ENCODE results near the gene SPOP.

The SPOP gene

GRCh38 chr17:49664706-49665211, 13.1 kb downstream of the SPOP start:
- no peak overlapping the region for H3K27ac ChIP-seq (ENCODE audit: extremely low read depth, low read depth, low read length)
- peaks cover 8% of the 10 kb centered on the region in 2 experiments; a peak in 2 of 3 replicates for H3K36me3 ChIP-seq (ENCODE audit: control insufficient read depth in 2 of 2, insufficient read depth in 1 of 2, low read length in 2 of 2)
- no peak overlapping the region for H3K4me3 ChIP-seq (ENCODE audit: low read depth, low read length)
- H3K4me1 ChIP-seq (ENCODE audit: control insufficient read depth, insufficient read depth, low read length), result peaks cover 8% of the 10 kb centered on the region
- TF ChIP-seq ZNF561 (tag by site-specific recombination; IDR thresholded peaks at IDR 0.05; ENCODE audit: borderline replicate concordance), result no peak
- TF ChIP-seq YY1 (tag by site-specific recombination; IDR thresholded peaks at IDR 0.05), result no peak
- TF ChIP-seq, protein P1, sequence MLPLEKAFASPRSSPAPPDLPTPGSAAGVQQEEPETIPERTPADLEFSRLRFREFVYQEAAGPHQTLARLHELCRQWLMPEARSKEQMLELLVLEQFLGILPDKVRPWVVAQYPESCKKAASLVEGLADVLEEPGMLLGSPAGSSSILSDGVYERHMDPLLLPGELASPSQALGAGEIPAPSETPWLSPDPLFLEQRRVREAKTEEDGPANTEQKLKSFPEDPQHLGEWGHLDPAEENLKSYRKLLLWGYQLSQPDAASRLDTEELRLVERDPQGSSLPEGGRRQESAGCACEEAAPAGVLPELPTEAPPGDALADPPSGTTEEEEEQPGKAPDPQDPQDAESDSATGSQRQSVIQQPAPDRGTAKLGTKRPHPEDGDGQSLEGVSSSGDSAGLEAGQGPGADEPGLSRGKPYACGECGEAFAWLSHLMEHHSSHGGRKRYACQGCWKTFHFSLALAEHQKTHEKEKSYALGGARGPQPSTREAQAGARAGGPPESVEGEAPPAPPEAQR (tag by site-specific recombination; IDR thresholded peaks at IDR 0.05), result no peak
- no peak for TF ChIP-seq ZNF292 (tag by site-specific recombination; IDR thresholded peaks at IDR 0.05; ENCODE audit: borderline replicate concordance, low read depth)
- TF ChIP-seq, protein P2, sequence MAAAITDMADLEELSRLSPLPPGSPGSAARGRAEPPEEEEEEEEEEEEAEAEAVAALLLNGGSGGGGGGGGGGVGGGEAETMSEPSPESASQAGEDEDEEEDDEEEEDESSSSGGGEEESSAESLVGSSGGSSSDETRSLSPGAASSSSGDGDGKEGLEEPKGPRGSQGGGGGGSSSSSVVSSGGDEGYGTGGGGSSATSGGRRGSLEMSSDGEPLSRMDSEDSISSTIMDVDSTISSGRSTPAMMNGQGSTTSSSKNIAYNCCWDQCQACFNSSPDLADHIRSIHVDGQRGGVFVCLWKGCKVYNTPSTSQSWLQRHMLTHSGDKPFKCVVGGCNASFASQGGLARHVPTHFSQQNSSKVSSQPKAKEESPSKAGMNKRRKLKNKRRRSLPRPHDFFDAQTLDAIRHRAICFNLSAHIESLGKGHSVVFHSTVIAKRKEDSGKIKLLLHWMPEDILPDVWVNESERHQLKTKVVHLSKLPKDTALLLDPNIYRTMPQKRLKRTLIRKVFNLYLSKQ (tag by site-specific recombination; IDR thresholded peaks at IDR 0.05; ENCODE audit: borderline replicate concordance), result no peak
- no peak for TF ChIP-seq ZNF19 (tag by site-specific recombination; IDR thresholded peaks at IDR 0.05; ENCODE audit: low read depth)
- no peak for TF ChIP-seq ZNF341 (tag by site-specific recombination; IDR thresholded peaks at IDR 0.05; ENCODE audit: low read depth)
- no peaks in the 10 kb centered on the region for H3K9me3 ChIP-seq (ENCODE audit: control insufficient read depth, insufficient read depth, low read depth, low read length)
- ChIA-PET CTCF (interaction anchor here (0.6 to 0.9 kb wide), 6 partner anchors 10 to 108 kb away, joined by 3 to 7 read pairs (median 3); no protein-coding TSS in a partner anchor), POLR2A (interaction anchor here (1.2 kb wide), 1 partner anchor 13 kb away, joined by 5 read pairs; the partner anchor contains the start of gene SPOP)

GRCh38 chr17:49659661-49660382, 18.1 kb downstream of the SPOP start:
- no peak overlapping the region for H3K4me3 ChIP-seq (ENCODE audit: low read depth, low read length)
- POLR2A ChIA-PET, result no interaction called here
- TF ChIP-seq ZNF548 (tag by site-specific recombination; IDR thresholded peaks at IDR 0.05) (no peak), ZNF2 (tag by site-specific recombination; IDR thresholded peaks at IDR 0.05) (no peak), GFI1B (tag by site-specific recombination; IDR thresholded peaks at IDR 0.05) (no peak), ZNF521 (tag by site-specific recombination; IDR thresholded peaks at IDR 0.05) (no peak)
- peaks cover 10% of the 10 kb centered on the region for H3K4me1 ChIP-seq (ENCODE audit: control insufficient read depth, insufficient read depth, low read length)
- no peaks in the 10 kb centered on the region for H3K9me3 ChIP-seq (ENCODE audit: control insufficient read depth, insufficient read depth, low read depth, low read length)
- no peak overlapping the region for H3K27ac ChIP-seq (ENCODE audit: extremely low read depth, low read depth, low read length)
- H3K36me3 ChIP-seq (ENCODE audit: control insufficient read depth in 2 of 2, insufficient read depth in 1 of 2, low read length in 2 of 2), result peaks cover 0 to 5% of the 10 kb centered on the region in 2 experiments; a peak in 2 of 3 replicates
- CTCF ChIA-PET, result interaction anchor here (1.0 to 1.3 kb wide), 2 partner anchors 36 to 42 kb away, joined by 3 to 4 read pairs; no protein-coding TSS in a partner anchor

DNA sequence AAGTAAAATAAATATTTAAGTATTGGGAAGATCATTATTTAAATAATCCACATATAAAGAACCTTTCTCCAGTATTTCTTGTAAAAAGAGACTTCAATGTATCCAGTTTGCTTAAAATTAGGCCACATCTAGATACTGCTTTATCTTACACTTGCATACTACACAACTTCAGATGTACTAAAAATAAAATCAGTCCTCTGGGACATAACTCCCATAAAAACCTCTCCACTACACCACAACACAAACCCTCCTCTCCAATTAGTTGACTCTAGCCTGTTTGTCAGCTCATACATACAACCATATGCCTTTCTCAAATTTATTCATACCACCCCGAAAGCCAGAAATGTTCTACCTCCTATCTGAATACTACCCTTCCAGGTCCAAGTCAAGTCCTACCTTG, 21.6 kb downstream of the SPOP start:
- Histone ChIP-seq H3K27ac (ENCODE audit: extremely low read depth, low read depth, low read length) (no peak overlapping the region), H3K9me3 (ENCODE audit: control insufficient read depth, insufficient read depth, low read depth, low read length) (no peaks in the 10 kb centered on the region), H3K4me3 (ENCODE audit: low read depth, low read length) (no peak overlapping the region), H3K36me3 (ENCODE audit: control insufficient read depth in 2 of 2, insufficient read depth in 1 of 2, low read length in 2 of 2) (peaks cover 0 to 5% of the 10 kb centered on the region in 2 experiments; a peak in 2 of 3 replicates), H3K4me1 (ENCODE audit: control insufficient read depth, insufficient read depth, low read length) (0 out of 2 replicates have a peak, but pooled peaks cover 2% of the 10 kb centered on the region)
- POLR2A ChIA-PET, result no interaction called here
- TF ChIP-seq WT1 (tag by site-specific recombination; IDR thresholded peaks at IDR 0.05) (0 out of 2 replicates have a peak, but pooled peaks have one; percentile 9), ZNF2 (tag by site-specific recombination; IDR thresholded peaks at IDR 0.05) (no peak)
- CTCF ChIA-PET, result no interaction called here

DNA sequence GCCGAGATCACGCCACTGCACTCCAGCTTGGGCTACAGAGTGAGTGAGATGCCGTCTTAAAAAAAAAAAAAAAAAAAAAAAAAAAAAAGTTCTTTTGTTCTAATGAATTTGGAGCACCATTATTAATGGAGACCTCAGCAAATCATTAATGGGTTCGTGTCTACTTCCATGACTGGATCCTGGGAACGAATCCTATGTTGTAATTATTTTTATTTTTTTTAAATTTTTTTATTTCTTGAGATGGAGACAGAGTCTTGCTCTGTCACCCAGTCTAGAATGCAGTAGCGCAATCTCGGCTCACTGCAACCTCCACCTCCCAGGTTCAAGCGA, 30.7 kb downstream of the SPOP start:
- no peak for TF ChIP-seq ZFP41 (tag by site-specific recombination; IDR thresholded peaks at IDR 0.05; ENCODE audit: borderline replicate concordance)
- TF ChIP-seq, protein P3, sequence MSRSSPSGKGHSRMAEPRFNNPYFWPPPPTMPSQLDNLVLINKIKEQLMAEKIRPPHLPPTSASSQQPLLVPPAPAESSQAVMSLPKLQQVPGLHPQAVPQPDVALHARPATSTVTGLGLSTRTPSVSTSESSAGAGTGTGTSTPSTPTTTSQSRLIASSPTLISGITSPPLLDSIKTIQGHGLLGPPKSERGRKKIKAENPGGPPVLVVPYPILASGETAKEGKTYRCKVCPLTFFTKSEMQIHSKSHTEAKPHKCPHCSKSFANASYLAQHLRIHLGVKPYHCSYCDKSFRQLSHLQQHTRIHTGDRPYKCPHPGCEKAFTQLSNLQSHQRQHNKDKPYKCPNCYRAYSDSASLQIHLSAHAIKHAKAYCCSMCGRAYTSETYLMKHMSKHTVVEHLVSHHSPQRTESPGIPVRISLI (tag by site-specific recombination; IDR thresholded peaks at IDR 0.05), result peak; percentile 98; the same call in 1 of the 2 replicates
- H3K4me1 ChIP-seq (ENCODE audit: control insufficient read depth, insufficient read depth, low read length), result peaks cover 8% of the 10 kb centered on the region
- H3K27ac ChIP-seq (ENCODE audit: extremely low read depth, low read depth, low read length), result no peak overlapping the region
- H3K9me3 ChIP-seq (ENCODE audit: control insufficient read depth, insufficient read depth, low read depth, low read length), result no peaks in the 10 kb centered on the region
- POLR2A ChIA-PET, result interaction anchor here (1.3 kb wide), 1 partner anchor 117 kb away, joined by 12 read pairs; the partner anchor contains the start of gene FAM117A
- H3K36me3 ChIP-seq (ENCODE audit: control insufficient read depth in 2 of 2, insufficient read depth in 1 of 2, low read length in 2 of 2), result no peaks in the 10 kb centered on the region
- no peak overlapping the region for H3K4me3 ChIP-seq (ENCODE audit: low read depth, low read length)
- CTCF ChIA-PET, result interaction anchor here (1.2 to 2.9 kb wide), 5 partner anchors 14 to 91 kb away, joined by 3 to 11 read pairs (median 5); partner anchors contain the start of gene NXPH3
